ENCODE measurements around the gene CCNB2.

DNA sequence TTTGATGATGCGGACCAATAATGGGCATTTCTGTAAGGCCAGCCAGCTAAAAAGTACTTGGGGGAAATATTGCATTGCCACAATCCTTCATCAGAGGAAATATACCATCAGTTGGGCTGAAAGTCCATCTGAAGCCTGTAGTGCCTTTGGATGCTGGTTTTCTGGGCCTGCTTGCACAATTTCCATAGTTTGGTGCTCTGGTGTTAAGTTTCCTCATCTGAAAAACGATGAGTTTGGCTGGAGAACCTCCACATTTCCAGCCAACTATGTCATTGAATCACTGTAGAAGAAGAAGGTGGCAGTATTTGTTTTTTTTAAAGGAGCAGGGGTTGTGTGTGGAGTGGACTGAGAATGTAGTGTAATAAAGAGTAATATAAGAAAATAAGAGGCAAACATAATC, 10.1 kb downstream of the CCNB2 start:
- no peak for TF ChIP-seq CTCF (optimal IDR thresholded peaks at IDR 0.05 in 1 of 3, IDR thresholded peaks at IDR 0.05 in 1 of 3, conservative IDR thresholded peaks at IDR 0.05 in 1 of 3; ENCODE audit: extremely low read depth in 1 of 3, insufficient read depth in 2 of 3, low read length in 3 of 3)
- TF ChIP-seq EZH2 (IDR thresholded peaks at IDR 0.05; ENCODE audit: low read length), result no peak

Measured in keratinocyte (primary cell).